Ecto neural progenitor cell (in vitro differentiated cells): ENCODE data around the gene TLR2.
A peak's percentile ranks its signal among the peaks of the same experiment; 100 is the strongest.

Experiments used
- DNase-seq: peaks from one replicate; pipeline ENCODE4 v3.0.0-alpha.2; 2018; ENCODE audit warnings: low spot score

TLR2 gene, protein sequence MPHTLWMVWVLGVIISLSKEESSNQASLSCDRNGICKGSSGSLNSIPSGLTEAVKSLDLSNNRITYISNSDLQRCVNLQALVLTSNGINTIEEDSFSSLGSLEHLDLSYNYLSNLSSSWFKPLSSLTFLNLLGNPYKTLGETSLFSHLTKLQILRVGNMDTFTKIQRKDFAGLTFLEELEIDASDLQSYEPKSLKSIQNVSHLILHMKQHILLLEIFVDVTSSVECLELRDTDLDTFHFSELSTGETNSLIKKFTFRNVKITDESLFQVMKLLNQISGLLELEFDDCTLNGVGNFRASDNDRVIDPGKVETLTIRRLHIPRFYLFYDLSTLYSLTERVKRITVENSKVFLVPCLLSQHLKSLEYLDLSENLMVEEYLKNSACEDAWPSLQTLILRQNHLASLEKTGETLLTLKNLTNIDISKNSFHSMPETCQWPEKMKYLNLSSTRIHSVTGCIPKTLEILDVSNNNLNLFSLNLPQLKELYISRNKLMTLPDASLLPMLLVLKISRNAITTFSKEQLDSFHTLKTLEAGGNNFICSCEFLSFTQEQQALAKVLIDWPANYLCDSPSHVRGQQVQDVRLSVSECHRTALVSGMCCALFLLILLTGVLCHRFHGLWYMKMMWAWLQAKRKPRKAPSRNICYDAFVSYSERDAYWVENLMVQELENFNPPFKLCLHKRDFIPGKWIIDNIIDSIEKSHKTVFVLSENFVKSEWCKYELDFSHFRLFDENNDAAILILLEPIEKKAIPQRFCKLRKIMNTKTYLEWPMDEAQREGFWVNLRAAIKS

DNA sequence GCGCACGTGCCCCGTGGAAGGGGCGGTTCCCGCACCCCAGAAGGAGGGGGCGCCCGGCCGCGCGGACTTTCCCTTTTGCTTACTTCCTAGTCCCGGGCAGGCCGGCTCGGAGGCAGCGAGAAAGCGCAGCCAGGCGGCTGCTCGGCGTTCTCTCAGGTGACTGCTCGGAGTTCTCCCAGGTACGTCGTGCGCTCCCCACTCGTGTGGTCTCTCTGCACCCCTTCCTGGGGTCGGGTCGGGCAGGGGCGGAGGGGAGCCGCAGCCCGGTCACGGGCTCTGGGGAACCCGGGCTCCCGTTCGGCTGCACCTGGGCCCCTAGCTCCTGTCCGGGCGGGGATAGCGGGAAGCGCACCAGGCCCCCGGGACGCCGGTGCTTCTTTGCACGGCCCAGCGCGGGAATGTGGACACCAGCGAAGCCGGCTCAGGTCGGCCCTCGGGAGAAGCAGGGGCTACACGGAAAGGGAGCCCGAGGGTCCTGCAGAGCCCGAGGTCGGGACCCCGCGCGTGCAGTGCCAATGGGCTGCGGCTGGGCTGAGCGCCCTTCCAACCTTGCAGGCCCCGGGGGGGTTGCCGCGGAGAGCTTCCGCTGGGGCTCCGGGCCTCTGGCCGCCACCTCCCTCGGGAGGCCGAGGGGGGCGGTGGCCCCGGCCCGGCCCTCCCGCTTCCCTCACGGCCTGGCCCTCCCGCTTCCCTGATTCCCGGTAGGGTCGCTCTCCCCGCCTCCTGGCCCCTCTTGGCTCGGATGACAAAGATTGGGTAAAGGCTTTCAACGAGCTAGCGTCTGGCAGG lies at the start of gene TLR2:
Gene TLR2 (plus strand): TSS at position 99 of the 789 bp plus-strand sequence. CDS start 18,628 bp downstream, outside the sequence.
- peak; percentile 74 for DNase-seq

DNA sequence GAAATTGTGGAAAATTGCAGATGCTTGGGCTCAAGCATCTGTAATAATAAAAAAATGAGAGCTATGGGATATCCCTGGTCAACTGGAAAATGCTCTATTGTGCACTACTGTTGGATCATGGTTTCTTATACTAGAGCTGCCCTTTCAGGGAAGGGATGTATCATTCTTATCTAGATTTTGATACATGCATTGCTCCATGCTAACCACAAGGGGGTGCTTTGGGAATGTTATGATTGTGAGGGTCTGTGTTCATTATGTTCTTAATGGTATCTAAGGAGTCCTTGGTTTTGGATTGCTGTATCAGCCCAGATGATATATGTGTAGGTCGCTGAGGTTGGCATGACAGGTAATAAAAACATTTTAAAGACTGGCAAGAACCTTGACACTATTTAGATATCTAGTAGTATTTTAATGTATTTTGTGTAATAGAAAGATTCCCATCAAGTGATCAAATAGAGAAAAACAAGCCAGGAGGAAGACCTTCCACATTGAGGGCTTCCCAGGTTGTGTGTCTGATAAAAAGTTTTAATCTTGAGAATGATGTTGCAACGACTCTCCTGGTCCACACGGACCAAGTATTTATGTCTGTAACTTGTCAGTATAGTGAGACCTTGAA lies 49.2 kb upstream of the TLR2 start:
- no peak for DNase-seq

DNA sequence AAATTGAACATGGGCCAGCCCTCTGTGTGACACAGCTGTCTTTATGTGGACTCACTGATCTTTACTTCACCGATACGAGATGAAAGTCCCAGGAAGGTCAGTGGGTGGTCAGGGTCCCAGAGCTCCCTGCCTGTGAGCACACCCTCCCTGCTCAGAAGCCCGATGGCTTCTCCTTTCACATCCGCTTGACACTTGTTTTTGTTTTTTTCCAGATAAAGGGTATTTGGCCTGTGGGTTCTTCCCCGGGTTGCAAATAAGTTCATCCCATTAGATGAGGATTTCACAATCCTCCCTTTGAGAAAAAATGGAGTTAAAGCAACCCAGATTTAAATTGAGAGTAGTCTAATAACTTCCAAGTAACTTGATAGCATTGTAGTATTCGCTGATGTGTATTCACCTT lies 48.2 kb upstream of the TLR2 start:
- DNase-seq = no peak

DNA sequence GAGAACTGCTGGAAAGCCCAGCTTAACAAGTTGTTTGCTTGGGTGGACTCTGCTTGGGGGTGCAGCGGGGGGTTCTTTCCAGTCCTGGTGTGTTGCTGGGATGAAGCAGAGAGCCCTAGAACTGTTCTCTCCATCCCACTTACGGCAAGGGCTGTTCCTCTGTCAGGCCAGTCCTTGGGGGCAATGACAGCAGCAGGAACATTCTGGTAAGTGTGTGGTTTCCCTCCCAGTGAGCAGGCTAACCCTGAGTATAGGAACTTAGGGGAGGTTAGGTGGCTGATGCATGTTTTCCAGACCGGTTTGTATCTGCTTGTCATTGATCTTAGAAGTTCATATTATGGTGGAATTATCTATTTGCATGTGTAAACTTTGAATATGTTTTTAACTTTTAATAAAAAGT lies 46.9 kb upstream of the TLR2 start:
- no peak for DNase-seq

DNA sequence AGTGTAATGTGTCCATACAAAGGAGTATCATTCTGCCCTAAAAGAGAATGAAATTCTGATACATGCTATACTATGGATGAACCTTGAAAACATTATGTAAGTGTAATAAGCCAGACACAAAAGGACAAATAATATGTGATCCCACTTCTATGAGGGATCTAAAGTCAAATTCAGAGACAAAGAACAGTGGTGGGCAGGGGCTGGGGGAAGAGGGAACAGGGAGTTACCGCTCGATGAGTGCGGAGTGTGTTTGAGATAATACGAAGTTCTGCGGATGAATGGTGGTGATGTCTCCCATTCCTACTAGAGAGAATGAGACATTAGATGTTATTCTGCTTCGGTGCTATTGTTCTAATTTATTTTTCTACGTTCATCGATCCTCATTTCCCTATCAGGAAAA lies 46.1 kb upstream of the TLR2 start:
- no peak for DNase-seq

DNA sequence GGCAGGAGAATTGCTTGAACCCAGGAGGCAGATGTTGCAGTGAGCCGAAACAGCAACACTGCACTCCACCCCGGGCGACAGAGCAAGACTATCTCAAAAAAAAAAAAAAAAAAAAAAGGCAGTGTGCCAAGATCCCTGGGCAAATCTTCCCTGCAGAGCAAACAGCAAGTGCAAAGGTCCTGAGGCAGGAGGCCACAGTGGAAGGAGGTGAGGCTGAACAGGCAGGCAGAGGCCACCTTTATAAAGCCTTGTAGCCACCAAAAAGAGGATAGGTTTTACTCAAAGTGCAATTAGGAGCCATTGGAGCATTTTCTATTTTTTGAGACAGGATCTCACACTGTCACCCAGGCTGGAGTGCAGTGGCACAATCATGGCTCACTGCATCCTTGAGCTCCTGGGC lies 45.1 kb upstream of the TLR2 start:
- DNase-seq = no peak

DNA sequence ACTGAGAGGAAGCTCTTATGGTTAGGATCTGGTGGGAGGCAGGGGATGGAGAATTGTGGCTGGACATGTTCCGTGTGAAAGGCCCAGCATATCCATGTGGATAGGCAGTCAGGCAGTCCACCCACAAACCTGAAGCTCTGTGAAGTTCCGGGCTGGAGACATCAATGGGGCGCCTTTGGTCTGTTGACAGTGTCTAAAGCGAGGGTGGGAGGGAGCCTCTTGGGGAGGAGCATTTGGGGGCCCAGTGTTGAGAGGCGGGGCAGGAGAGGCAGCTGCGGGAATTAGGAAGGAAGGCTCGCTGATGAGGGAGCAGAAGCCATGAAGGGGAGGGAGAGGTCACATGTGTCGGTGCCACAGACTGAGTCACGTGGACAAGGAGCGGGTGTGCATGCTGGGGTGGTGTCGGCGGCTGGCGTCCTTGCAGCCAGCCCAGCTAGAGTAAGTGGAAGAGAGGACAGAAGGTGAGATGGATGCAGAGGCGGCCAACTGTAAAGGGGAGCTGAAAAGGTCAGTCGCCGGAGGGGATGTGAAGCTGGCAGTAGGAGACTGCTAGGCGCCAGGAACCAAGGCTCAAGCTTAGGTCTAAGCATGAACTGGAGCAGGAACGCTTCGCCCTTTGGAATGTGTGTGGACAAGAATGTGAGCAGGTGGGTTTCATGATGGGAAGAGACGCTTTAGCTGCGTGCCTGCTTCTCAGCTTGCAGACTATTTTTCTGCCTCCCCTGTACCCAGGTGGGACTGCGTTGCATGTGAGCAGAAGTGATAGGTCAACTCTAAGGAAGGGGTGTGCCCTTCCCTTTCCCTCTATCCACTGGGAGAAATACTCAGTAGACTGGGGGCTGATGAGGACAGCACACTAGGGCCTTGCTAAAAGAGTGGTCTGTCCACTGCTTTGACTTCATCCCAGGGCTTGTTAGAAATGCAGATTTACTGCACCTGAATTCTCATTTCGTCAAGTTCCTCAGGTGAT lies 44.0 kb upstream of the TLR2 start:
- no peak for DNase-seq

DNA sequence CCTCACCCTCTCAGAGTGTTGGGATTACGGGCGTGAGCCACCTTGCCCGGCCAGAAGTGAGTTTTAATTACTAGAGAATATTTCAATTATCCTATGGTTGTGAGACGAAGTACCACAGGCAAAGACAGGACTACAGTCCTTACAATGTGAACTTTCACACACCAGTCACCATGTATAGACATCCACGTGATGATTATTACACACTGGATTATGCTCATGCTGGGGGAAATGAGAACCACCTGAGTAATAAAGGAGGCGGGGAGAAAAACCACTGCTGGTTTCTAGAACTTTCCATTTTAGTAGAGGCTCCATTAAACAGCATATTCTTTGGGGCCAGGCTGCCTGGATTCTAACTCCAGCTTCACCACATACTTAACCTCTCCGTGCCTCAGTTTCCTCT lies 42.5 kb upstream of the TLR2 start:
- no peak for DNase-seq

DNA sequence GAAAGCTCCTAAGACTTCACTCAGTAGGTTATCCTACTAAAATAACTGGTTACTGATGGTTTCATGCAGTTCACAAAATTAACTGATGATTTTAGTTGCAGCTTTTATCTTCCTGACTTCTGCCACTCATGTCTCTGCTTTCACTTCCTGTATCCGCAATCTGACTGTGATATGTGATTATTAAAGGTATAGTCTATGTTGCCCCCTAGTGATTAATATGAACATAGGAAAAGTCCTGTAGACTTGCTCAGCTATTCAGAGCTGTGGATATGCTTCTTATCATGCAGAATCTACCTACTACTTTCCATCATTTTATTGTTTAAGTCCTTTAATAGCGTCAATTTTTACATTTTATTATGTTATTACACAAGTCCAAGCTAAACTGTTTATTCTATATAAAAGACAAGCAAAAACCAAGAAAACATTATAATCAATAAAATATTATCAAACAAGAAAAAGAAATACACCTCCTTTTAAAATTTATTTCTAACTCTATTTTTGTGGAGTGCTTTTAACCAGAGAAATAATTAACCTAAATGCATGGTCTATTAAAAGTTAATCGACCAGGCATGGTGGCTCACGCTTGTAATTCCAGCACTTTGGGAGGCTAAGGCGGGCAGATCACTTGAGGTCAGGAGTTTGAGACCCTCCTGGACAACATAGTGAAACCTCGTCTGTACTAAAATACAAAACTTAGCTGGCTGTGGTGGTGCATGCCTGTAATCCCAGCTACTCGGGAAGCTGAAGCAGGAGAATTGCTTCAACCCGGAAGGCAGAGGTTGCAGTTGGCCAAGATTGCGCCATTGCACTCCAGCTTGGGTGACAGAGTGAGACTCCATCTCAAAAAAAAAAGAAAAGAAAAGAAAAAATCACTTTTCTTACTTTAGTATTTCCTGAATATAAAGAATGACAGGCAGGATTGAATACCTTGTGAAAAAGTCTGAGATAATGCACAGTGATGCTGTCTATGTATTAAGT lies 40.4 kb upstream of the TLR2 start:
- no peak for DNase-seq

DNA sequence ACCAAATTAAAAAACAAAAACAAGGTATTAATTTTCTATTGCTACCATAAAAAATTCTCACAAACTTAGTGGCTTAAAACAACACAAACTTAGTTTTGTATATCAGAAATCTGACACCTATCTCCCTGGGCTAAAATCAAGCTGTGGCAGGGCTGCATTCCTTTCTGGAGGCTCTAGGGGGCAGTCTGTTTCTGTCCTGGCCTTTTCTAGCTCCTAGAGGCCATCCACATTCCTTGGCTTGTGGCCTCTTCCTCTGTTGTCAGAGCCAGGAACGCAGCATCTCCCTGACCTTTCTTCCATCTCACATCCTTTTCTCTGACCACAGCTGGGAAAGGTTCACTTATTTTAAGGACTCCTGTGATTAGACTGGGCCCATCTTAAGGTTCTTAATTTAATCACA lies 38.9 kb upstream of the TLR2 start:
- DNase-seq = no peak

DNA sequence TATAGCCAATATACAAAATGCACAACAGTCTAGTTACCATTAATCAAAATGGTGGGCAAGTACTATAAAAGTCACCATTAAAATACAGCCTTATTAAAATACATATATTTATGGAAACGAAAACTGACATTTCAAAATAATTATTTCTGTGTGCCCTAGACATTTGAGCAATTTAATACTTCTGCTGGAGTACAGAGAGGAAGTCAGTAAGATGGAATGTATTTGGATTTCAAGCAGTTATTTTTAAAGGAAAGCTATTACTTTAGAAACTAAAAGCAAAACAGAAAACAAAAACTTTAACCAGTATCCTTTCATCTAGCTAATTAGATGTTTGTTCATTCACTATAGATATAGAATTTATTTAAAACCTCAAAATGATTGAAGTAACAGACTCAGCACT lies 37.8 kb upstream of the TLR2 start:
- no peak for DNase-seq

DNA sequence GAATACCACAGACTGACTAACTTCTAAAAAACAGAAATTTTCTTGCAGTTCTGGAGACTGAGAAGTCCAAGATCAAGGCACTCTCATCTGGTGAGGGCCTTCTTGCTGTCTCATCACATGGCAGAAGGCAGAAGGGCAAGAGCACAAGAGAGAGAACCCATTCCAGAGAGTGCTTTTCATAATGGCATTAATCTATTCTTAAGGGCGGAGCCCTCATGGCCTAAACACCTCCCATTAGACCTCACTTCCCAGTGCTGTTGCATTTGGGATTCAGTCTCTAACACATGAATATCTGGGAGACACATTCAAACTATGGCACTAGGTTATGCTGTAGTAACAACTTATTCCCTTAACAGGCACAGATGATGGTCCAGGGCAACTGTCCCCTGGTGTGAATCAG lies 37.1 kb upstream of the TLR2 start:
- no peak for DNase-seq

DNA sequence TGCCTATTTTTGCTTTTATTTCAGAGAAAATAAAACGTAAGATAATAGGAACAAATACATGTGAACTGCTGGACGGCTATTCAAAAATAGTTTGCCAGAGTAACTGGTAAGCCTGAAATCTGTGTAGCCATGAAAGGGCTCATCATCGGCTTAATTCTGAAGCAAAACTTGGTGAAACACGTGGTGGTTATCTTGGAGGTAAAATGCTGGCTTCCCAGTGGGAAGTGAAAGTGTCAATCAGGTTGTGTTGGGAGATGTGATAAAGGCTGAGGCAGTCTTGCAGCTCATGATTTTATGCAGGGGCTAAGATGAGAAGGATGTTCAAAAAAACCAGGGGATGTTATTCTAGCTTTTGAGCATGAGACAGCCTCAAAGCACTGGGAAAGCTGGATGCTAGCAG lies 36.1 kb upstream of the TLR2 start:
- DNase-seq = no peak

DNA sequence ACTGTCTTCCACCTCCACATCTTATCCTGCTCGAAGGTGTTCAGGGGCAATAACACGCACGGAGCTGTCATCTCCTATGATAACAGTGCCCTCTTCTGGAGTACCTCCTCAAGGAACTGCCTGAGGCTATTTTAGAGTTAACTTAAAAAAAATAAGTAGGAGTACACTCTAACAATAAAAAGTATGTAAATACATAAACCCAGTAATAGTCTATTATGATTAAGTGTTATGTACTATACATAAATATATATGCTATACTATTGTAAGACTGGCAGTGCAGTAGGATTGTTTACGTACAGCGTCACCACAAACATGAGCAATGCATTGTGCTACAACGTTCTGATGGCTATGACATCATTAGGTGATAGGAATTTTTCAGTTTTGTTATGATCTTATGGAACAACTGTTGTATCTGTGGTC lies 34.5 kb upstream of the TLR2 start:
- no peak for DNase-seq

DNA sequence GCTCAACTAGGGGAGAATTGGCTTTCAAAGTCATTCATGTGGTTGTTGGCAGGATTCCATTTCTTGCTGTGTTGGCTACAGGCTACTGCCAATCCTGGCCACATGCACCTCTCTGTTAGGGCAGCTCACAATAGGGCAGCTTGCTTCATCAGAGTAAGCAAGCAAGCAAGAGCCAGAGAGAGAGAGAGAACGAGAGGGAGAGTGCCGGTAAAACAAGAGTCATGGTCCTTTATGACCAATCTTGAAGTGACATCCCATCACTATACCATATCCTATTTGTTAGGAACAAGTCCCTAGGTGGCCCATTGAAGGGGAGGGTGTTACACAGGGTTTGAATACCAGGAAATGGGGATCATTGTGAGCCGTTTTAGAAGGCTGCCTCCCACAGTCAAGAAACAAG lies 33.0 kb upstream of the TLR2 start:
- no peak for DNase-seq

DNA sequence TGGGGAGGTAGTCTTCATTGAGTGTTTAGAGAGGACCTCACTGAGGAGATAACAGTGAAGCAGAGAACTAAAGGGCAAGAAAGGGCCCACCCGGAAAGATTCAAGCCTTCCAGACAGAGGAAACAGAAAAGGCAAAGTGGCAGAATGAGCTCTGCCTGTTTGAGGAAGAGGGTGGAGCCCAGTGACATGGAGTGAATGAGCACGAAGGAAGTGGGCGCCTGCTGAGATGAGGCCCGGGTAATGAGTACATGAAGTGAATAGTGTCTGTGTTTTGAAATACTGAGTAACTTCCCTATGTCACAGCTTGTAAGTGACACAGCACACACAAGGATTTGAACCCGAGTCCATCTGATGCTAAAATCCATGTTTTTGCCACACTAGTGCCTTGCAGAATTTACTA lies 32.5 kb upstream of the TLR2 start:
- no peak for DNase-seq

DNA sequence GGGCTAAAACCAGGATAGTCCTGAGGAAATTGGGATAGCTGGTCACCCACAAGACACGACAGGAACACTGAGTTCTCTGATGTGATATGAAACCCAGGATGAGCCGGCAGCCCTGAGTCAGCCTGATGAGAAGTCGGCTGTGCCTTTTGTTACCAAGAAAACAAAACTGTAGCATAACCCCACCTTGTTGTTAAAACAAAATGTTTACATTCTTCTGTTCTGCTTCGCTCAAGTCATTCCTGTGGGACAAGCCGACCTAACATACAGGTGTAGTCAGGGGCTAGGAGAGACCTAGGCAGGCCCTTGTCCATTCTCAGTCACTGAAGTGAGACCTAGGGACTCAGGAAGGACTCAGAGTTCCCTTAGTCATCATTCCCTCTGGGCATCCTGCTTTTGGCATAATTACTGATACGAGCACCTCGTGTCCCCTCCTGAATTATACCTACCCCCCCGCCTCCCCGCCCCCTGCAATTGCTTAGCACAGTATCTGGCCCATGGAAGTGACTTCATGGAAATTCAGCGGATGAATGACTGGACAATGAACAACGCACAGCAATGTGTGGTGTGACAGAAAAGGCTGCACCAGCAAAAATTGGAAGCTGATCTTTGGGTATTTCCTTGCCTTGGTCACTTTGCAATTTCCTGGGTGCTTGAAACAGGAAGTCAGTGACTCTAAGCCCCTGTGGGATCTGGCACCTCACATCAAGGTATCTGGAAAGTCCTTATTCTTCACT lies 31.9 kb upstream of the TLR2 start:
- no peak for DNase-seq

DNA sequence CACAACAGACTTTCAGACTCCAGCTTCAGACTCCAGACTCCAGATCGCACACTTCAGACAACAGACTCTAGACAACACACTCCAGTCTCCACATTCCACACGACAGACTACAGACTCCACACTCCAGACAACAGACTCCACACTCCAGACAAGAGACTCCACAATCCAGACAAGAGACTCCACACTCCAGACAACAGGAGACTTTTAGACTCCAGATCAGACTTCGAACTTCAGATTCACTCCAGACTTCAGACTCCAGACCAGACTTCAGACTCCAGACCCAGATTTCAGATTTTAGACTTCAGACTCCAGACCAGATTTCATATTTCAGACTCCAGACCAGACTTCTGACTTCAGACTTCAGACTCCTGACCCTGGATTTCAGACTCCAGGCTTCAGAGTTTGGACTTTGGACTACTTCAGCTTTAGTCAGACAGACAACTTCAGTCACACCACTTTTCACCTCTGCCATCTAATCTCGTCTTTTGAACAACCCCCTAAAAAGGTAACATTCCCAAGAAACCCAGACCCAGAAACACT lies 29.0 kb upstream of the TLR2 start:
- no peak for DNase-seq

DNA sequence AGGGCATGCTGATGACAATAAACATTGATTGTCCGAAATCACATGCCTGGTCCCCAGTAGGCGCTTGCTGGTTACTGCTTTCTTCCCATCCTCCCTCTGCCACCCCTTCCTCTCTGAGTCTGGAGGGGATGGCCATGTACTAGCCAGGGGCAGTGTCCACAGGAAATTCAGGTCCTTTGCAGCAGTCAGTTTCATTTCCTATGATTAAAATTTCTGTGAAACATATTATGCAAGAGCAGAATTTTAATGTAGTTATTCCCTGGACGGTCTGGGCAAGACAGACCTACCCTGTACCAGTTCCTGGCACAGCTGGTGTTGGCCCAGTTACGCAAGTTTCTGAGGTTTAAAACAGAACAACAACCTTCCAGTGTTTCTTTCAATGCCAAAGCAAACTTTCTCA lies 28.2 kb upstream of the TLR2 start:
- DNase-seq = no peak
